HuH-7 (cell line): ENCODE results near the gene GSTA5.
"Not testable (repeated sequence)": the region's sequence is repeated elsewhere in the genome, so short reads cannot be mapped to it uniquely, and the experiment has no call there.

Source experiments
- DNase-seq: peaks from one replicate; pipeline ENCODE4 v3.0.0; 2011; ENCODE audit warnings: low spot score

GSTA5 gene

DNA sequence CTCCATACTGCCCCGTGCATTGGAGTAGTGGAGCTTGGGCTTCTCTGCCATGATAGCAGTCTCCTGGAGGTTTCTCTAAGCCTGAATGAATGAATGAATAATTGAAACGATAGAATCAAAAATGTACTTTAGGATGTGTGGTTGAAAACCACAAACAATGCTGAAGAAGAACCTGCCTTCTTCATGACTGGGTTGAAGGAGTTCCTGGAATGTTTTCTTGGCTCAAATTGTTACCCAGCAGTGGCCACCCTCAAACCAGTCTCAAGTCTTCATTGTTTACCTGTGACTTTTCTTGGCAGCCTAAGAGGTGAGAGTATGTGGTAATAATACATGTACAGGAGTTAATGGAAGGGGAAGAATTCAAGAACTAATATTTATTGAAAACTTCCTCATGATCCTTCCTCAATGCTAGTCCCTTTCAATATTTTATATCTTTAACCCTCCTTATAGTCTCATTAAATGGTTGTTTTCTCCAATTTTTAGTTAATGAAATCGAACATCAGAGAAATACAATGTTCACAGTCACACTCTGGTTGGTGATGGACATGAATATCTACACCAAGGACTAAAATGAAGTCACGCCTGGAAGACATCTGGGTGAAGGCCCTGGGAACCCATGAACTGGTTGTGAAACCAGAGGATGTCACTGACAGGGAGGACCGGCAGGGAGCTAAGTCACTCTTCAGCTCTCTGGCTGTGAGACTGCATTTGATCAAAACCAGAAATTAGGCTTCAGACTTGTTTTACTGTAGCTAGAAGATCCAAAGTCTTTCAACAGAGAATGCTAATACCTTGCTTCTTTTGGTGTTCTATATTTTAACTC, at the start of gene GSTA5:
Gene GSTA5, minus strand, starts transcription at position 51 of the 823 bp plus-strand sequence.
- no peak for DNase-seq

GRCh38 chr6:52890018-52890417, 49.4 kb upstream of the GSTA5 start:
- DNase-seq, result no peak

GRCh38 chr6:52887910-52888524, 47.4 kb upstream of the GSTA5 start:
- no peak for DNase-seq

DNA sequence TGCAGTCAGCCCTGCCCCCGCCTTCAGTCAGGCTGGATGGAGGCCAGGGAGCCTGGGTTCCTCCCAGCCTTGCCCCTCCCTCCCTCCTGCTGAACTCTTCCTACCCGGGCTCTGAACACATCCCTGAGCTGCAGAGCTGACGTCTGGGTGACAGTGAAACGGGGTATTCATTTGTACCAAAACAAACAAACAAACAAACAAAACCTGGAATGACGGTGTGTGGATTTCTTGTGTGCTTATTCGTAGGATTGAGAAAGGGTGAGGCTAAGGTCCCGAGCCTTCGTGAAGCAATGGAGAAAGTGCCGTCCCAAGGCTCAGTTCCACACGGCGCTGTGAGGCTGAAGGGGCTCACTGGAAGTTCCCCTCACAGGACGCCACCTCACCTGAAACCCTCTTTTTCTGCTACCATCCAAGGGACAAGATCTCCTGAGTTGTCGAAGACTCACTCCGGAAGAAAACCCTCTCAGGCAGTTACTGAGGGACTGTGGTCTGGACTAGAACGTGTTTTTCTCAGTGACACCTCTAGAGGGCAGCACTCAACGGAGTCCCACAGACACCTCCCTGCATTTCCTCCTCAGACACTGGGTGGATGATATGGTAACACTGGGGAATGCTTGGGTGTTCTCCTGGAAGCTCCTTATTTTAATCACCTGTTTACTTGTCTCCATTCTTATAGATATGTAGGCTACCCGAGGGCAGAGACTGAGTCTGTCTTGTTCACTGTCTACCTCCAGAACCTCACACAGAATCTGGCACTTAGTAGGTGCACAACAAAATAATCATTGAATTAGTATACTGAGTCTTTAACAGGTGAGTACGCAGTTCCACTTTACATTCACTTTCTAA, 41.6 kb upstream of the GSTA5 start:
- DNase-seq, result peak; percentile 55

DNA sequence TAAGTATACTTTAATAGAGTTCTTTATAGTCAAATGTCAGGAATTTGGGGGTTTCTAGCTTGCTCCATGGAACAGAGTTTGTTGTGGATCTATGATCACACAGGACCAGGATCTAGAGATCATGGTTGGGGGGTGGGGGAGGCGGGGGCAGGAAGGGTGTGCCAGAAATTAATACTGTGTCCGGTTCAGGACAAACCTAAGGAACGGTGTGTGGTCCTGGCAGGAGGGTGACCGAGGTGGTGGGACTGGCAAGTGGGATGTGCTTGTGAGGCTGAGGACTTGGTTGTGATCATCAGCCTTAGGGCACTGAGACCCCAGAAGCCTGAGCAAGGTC, 41.0 kb upstream of the GSTA5 start:
- DNase-seq, result no peak

DNA sequence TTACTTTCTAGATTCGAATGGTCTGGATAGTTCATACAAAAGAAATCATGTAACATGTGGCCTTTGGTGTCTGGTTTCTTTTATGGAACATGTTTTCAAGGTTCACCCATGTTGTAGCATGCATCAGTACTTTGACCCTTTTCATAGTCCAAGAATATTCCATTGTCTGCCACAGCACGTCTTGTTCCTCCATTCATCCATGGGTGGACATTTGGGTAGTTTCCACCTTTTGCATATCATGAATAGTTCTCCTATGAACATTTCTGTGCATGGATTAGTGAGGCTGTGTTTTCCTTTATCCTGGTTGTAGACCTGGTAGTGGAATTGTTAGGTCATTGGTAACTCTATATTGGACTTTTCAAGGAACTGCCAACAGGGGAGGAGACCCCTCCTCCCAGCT, 37.2 kb upstream of the GSTA5 start:
- DNase-seq, result no peak

GRCh38 chr6:52877168-52877567, 36.6 kb upstream of the GSTA5 start:
- DNase-seq, result no peak

- DNase-seq, result no peak
Measured at GRCh38 chr6:52876056-52876787, 35.6 kb upstream of the GSTA5 start.

DNA sequence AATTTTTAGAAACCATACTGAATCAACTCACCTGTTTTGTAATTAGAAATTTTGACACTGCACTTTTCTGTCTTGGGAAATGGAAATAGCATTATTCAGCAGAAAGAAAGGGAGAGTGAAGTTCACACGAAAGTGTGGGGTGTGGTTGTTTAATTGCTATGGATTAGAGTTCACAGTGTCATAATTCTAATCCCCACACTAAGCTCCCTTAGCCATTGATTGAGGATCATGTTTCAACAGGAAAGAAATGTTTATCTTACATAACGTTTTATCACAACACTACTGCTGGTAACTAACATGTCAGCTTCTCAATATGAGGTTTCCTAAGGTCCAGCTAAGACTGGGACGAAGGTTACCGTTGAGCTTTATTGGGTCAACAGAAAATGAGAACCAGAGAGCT, 31.4 kb upstream of the GSTA5 start:
- DNase-seq, result no peak

GRCh38 chr6:52871621-52872020, 31.0 kb upstream of the GSTA5 start:
- no peak for DNase-seq

- not testable (repeated sequence) for DNase-seq
Measured at GRCh38 chr6:52870335-52871091, 29.9 kb upstream of the GSTA5 start.

DNA sequence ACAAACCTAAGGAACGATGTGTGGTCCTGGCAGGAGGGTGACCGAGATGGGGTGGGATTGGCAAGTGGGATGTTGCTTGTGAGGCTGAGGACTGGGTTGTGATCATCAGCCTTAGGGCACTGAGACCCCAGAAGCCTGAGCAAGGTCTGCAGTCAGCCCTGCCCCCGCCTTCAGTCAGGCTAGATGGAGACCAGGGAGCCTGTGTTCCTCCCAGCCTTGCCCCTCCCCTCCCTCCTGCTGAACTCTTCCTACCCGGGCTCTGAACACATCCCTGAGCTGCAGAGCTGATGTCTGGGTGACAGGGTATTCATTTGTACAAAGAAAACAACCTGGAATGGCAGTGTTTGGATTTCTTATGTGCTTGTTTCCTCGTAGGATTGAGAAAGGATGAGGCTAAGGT, 28.3 kb upstream of the GSTA5 start:
- not testable (repeated sequence) for DNase-seq

DNA sequence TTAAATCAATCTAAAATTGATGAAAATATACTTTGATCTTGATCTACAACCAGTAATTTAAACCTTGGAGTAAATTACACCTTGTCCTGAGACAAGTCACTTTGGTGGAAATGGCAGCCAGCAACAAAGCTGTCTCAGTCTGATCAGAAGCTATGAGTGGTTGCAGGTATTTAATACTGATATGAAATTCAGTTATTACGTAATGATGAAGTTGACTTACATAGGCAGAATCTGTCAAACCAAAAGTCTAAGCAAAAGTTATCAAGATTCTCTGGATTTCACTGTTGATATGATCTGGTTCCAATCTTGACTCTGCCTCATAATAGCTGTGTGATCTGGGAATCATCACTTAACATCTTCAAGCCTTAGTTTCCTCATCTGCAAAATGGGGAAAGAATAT, 27.6 kb upstream of the GSTA5 start:
- no peak for DNase-seq

DNA sequence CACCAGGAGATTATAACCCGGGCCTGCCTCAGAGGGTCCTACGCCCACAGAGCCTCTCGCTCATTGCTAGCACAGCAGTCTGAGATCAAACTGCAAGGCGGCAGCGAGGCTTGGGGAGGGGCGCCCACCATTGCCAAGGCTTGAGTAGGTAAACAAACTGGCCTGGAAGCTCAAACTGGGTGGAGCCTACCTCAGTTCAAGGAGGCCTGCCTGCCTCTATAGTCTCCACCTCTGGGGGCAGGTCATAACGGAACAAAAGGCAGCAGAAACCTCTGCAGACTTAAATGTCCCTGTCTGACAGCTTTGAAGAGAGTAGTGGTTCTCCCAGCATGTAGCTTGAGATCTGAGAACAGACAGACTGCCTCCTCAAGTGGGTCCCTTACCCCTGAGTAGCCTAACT, 20.5 kb upstream of the GSTA5 start:
- not testable (repeated sequence) for DNase-seq

GRCh38 chr6:52858416-52858815, 17.8 kb upstream of the GSTA5 start:
- no peak for DNase-seq

DNA sequence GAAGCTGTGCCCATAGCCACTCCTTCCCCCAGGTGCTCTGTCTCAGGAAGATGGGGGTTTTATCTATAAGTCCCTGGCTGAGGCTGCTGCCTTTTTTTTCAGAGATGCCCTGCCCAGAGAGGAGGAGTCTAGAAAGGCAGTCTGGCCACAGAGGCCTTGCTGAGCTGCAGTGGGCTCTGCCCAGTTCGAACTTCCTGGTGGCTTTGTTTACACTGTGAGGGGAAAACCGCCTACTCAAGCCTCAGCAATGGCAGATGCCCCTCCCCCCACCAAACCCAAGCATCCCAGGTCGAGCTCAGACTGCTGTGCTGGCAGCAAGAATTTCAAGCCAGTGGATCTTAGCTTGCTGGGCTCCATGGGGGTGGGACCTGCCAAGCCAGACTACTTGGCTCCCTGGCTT, 15.5 kb upstream of the GSTA5 start:
- not testable (repeated sequence) for DNase-seq

DNA sequence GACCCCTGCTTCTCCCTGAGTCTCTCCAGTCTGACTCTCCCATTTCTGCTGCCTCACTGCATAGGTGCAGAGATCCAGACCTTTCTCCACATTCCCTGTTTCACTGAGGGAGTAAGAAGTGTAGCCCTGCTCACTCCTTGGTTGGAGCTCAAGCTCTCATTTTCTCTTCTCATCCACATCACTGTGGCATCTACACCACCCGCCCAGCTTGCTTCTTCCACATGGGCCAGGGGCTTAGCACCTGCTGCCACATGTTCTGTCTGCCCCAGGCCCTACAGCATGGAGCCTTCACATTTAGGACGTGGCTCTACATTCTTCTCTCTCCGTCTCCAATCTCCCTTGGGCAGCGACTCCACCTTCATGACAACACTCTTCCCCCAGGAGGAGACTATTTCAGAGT, 8.5 kb upstream of the GSTA5 start:
- DNase-seq, result no peak

DNA sequence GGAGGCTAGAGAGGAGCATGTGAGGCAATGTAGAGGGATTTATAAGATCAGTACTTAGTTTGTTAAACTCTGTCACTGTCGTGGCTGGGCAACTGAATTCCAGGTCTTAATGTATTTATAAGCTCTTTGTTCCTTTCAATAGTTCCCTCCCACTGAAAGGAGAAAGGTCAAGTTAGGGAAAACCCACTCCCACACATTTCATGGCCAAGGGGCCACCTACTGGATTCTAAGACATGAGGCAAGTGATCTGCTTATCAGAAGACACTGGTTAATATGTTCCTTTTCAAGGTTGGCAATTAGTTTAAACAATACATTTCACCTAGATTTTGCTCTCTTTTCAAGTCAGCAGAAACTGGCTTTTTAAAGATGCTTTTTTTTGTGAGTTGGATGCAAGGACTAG, 5.4 kb upstream of the GSTA5 start:
- no peak for DNase-seq

- DNase-seq, result no peak
Measured at GRCh38 chr6:52843605-52844004, 3.0 kb upstream of the GSTA5 start.

- peak; percentile 71 for DNase-seq
Measured at GRCh38 chr6:52839124-52840055, 1.2 kb downstream of the GSTA5 start.
